Measurements from ENCODE around the gene BICDL1. TPM values are rescaled to one million over a fixed set of nuclear protein-coding genes. Genes with fewer than 3 reads are reported as not detected.

BICDL1 gene
- total RNA-seq, 1 donor from 2014 or later: 136 TPM

DNA sequence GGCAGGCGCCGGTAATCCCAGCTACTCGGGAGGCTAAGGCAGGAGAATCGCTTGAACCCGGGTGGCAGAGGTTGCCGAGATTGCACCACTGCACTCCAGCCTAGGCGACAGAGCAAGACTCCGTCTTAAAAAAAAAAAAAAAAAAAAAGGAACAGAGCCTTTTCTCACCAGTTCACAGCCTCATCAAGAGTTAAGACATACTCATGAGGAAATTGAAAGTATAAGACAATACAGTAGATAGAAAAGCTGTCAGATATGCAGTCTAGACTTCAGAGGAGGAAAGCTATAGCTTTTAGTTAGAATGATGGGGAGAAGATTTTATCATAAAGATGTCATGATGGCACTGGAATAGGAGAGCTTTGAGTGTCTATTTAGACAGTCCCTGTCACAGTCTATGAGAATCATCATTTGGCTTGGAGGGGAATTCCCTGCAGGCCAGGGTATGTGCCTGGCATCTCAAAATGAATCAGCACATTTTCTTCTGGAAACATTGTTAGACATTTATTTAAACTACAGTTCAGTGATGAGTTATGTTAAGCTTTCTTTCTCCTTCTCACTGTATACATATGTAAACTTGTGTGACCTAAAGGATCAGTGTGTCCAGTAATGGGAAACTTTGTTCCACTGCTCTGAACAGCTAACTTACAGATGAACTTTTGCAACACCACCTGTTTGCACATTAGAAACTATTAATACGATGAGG is 130.4 kb downstream of the BICDL1 start:
- Mint-ChIP-seq H3K4me3 (peak overlapping the region; percentile 77), H3K9me3 (no peaks in the 10 kb centered on the region), H3K27me3 (ENCODE audit: insufficient read depth) (no peaks in the 10 kb centered on the region), H3K4me1 (ENCODE audit: low read depth) (peaks cover 73% of the 10 kb centered on the region), H3K27ac (peak overlapping the region; percentile 94), H3K36me3 (ENCODE audit: low read depth) (peaks cover 31% of the 10 kb centered on the region)
- intact Hi-C loops (cut with micrococcal nuclease): loop anchor here (1.0 to 10.0 kb wide), 7 partner anchors 32 to 567 kb away; partner anchors contain the start of genes COX6A1 and MLEC
- peak; percentile 26 for DNase-seq (ENCODE audit: low spot score)

DNA sequence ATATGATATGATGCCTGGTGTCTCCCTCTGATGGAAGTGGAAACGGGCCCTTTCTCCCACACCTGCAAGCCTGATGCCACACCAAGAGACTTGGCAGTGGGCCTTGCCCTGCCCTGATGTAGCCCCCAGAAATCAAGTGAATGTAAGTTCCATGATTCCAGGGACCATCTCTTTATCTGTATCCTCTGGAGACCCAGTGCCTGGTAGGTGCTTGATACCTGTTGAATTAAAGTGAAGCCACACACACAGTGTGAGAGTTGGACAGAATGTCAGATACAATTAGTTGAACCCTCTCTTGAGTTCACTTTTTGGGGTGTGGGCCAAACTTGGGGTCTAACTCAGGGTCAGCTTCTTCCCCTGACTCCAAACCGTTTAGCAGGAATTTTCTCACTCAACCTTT is 132.3 kb downstream of the BICDL1 start:
- peak overlapping the region; percentile 65 for H3K4me3 Mint-ChIP-seq
- intact Hi-C loops (cut with micrococcal nuclease): loop anchor here (2.0 to 5.0 kb wide), 2 partner anchors 71 to 169 kb away; partner anchors contain the start of genes GCN1 and RNU4-2
- peaks cover 70% of the 10 kb centered on the region for H3K4me1 Mint-ChIP-seq (ENCODE audit: low read depth)
- H3K36me3 Mint-ChIP-seq (ENCODE audit: low read depth): peaks cover 24% of the 10 kb centered on the region
- H3K27ac Mint-ChIP-seq: peak overlapping the region; percentile 83
- no peaks in the 10 kb centered on the region for H3K27me3 Mint-ChIP-seq (ENCODE audit: insufficient read depth)
- DNase-seq (ENCODE audit: low spot score): no peak
- no peaks in the 10 kb centered on the region for H3K9me3 Mint-ChIP-seq

DNA sequence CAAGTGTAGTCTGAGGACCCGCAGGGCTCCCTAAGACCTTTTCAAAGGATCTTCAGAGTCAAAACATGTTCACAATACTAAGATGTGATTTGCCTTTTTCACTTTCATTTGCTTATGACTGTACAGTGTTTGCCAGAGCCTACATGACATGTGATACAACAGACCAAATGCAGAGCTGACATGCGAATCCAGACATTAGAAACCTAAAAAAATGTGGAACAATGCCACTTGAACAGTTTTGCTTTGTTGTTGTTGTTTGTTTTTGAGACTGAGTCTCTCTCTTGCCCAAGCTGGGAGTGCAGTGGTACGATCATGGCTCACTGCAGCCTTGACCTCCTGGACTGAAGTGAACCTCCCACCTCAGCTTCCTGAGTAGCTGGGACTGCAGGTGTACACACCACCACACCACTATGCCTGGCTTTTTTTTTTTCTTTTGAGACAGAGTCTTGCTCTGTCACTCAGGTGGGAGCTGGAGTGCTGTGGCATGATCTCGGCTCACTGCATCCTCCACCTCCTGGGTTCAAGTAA is 132.8 kb downstream of the BICDL1 start:
- peak; percentile 15 for DNase-seq (ENCODE audit: low spot score)
- peak overlapping the region; percentile 65 for H3K4me3 Mint-ChIP-seq
- peaks cover 29% of the 10 kb centered on the region for H3K36me3 Mint-ChIP-seq (ENCODE audit: low read depth)
- no peaks in the 10 kb centered on the region for H3K27me3 Mint-ChIP-seq (ENCODE audit: insufficient read depth)
- H3K4me1 Mint-ChIP-seq (ENCODE audit: low read depth): peaks cover 75% of the 10 kb centered on the region
- H3K9me3 Mint-ChIP-seq: no peaks in the 10 kb centered on the region
- peak overlapping the region; percentile 83 for H3K27ac Mint-ChIP-seq
- intact Hi-C loops (cut with micrococcal nuclease): loop anchor here (2.0 to 5.0 kb wide), 2 partner anchors 70 to 169 kb away; partner anchors contain the start of genes GCN1 and RNU4-2

DNA sequence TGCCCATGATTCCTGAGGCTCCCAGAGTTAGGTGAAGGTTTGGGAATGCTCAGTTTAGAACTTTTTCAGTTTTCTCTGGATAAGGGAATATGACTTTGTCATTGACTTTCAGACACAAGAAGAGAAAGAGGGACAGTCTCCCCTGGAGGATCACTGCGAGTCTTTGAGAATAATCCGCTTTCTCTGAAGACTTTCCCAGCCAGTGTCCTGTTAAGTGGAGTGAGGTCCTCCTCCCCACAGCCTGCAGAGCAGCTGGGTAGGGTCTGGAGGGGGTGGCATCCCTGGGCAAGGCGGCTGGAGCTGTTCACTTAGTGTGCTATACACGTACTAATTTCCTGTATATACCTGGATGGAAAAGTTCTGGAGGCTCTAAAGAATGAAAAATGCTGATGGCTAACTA is 136.0 kb downstream of the BICDL1 start:
- H3K27me3 Mint-ChIP-seq (ENCODE audit: insufficient read depth): no peaks in the 10 kb centered on the region
- DNase-seq (ENCODE audit: low spot score): no peak
- intact Hi-C loops (cut with micrococcal nuclease): no loop called here
- H3K4me3 Mint-ChIP-seq: no peak overlapping the region
- no peaks in the 10 kb centered on the region for H3K9me3 Mint-ChIP-seq
- peak overlapping the region; percentile 83 for H3K27ac Mint-ChIP-seq
- H3K36me3 Mint-ChIP-seq (ENCODE audit: low read depth): peaks cover 37% of the 10 kb centered on the region
- peaks cover 53% of the 10 kb centered on the region for H3K4me1 Mint-ChIP-seq (ENCODE audit: low read depth)

DNA sequence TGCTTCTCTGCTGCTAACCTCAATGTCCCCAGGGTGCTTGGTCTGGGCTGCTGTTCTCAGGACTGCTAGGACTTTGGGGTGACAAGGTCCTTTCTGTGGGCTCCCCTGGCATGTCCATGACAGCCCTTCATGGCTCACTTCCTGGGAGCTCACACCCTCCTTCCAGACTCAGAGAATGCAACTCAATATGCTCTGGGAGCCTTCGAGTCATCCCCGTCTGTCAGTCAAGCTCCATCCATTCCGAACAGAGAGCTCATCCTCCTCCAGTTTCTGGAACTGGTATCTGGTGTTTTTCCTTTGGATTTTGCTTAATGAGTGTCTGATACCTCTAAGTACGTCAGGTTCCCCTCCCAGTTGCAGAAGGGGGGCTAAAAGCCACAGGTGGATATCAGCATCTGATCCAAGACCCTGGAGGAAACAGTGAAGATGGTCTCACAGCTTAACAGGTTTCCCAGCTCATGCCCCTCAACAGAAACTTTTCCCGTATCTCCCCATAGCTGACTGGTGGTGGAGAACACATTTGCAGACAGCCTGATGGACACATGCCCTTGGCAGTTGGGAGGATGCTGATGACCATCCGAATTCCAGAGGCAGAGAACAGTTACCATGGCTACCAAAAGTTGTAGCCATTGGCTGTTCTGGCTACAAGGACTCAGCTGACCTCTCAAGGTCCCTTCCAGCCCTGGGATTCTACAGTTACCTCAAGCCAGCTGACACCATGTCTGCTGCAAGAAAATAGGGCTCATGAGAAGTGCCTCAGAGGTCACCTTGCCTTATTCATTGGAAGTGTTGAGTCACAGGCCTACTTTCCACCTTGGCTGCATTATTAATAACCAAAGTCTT is 137.0 kb downstream of the BICDL1 start:
- H3K36me3 Mint-ChIP-seq (ENCODE audit: low read depth): peaks cover 37% of the 10 kb centered on the region
- H3K9me3 Mint-ChIP-seq: no peaks in the 10 kb centered on the region
- no peaks in the 10 kb centered on the region for H3K27me3 Mint-ChIP-seq (ENCODE audit: insufficient read depth)
- no peak overlapping the region for H3K4me3 Mint-ChIP-seq
- intact Hi-C loops (cut with micrococcal nuclease): no loop called here
- H3K27ac Mint-ChIP-seq: peak overlapping the region; percentile 83
- DNase-seq (ENCODE audit: low spot score): no peak
- peaks cover 44% of the 10 kb centered on the region for H3K4me1 Mint-ChIP-seq (ENCODE audit: low read depth)

DNA sequence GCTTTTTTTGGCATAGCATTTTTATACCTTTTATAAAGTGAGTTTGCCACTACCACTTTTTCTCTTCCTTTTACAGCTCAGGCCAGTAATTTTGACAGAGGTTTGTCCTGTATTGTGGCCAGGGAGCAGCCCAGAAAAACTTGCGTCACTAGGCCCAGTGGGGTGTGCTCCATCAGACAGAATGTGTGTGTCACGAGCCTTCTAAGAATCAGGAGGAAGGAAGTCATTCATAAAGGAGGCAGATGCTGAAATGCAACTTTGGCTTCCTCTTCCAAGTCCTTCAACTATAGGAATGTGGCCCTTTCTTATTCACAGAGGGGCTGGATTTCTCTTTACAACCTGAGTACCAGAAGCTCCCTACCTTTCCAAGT is 137.6 kb downstream of the BICDL1 start:
- H3K36me3 Mint-ChIP-seq (ENCODE audit: low read depth): peaks cover 42% of the 10 kb centered on the region
- no peaks in the 10 kb centered on the region for H3K9me3 Mint-ChIP-seq
- intact Hi-C loops (cut with micrococcal nuclease): no loop called here

DNA sequence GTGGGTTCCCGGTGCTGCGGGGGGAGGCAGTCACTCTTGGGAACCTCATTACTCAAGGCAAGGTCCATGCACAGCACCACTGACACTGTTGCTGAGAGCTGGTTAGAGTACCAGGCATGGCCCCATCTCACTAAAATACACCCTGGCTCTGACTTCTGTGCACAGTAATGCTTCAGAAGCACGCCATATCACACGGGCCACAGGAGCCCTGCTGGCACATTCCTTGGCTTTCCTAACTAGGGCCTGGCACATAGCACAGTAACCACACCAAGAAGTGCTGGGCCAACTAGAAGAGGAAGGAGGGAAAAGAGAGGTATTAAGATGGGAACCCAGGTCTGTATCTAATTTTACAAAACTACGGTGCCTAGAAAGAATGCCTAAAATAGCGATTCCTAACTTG is 141.0 kb downstream of the BICDL1 start:
- intact Hi-C loops (cut with micrococcal nuclease): no loop called here

More for the DNA sequence above, 137.6 kb downstream of the BICDL1 start:
- peak overlapping the region; percentile 83 for H3K27ac Mint-ChIP-seq
- H3K27me3 Mint-ChIP-seq (ENCODE audit: insufficient read depth): no peaks in the 10 kb centered on the region
- H3K4me1 Mint-ChIP-seq (ENCODE audit: low read depth): peaks cover 37% of the 10 kb centered on the region
- no peak for DNase-seq (ENCODE audit: low spot score)
- no peak overlapping the region for H3K4me3 Mint-ChIP-seq

DNA sequence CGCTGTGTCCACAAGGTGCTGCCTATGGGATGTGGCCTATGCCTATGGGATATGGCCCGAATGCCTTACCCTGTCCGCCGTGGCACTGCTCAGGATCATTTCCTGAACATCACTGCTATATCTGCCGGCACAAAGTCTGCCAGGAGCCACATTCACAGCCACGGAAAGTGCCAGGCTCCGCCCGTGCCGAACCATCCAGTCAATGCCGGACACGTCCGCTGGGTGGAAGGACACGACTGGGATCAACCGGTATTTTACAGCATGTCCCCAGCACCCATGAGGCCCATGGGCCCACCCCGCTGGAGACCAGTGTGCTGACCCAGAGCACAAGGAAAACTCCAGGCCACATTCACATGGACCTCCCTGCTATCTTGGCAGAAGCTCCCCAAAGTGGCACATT is 142.1 kb downstream of the BICDL1 start:
- no peak for DNase-seq (ENCODE audit: low spot score)
- no peaks in the 10 kb centered on the region for H3K27me3 Mint-ChIP-seq (ENCODE audit: insufficient read depth)
- H3K4me3 Mint-ChIP-seq: no peak overlapping the region
- H3K36me3 Mint-ChIP-seq (ENCODE audit: low read depth): peaks cover 52% of the 10 kb centered on the region
- no peaks in the 10 kb centered on the region for H3K9me3 Mint-ChIP-seq
- H3K4me1 Mint-ChIP-seq (ENCODE audit: low read depth): peaks cover 12% of the 10 kb centered on the region
- intact Hi-C loops (cut with micrococcal nuclease): no loop called here
- H3K27ac Mint-ChIP-seq: no peak overlapping the region

More for the DNA sequence above, 141.0 kb downstream of the BICDL1 start:
- Mint-ChIP-seq H3K27me3 (ENCODE audit: insufficient read depth) (no peaks in the 10 kb centered on the region), H3K9me3 (no peaks in the 10 kb centered on the region), H3K36me3 (ENCODE audit: low read depth) (peaks cover 53% of the 10 kb centered on the region), H3K4me3 (no peak overlapping the region), H3K27ac (no peak overlapping the region), H3K4me1 (ENCODE audit: low read depth) (peaks cover 17% of the 10 kb centered on the region)
- DNase-seq (ENCODE audit: low spot score): no peak

DNA sequence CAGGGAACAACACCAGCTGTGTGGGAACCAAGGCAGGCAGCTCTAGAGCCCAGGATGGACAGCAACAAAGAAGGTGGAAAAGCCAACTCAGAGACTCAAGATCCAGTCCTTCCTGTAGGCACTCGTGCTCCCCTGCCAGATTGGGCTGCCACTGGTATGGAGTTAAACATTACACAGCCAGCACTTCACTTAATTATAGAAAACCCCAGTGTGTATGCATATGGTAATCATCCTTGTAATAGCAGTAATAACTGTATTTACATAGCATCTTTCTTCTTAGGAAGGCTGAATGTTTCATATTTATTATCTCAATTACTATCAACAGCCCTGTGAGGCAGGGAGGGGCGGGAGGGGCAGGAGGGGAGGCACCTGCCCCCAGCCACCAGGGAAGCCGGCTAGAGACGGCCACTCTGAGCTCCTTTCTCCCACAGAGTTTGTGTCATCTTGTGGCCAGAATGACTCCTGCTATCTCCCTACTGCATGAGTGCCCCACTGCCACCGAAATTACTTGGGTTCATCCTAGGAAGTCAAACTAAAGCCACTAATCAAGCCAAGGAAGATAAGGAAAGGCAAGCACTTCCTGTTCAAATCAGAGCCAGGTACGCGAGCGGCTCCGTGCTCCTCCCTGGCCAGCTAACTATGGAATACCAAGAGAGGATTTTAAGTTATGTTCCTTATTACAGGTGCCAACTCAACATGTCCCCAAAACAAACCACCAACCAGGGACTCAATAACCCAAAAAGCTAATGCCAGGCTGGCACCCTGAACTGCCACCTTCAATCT is 143.2 kb downstream of the BICDL1 start:
- DNase-seq (ENCODE audit: low spot score): no peak
- peaks cover 47% of the 10 kb centered on the region for H3K36me3 Mint-ChIP-seq (ENCODE audit: low read depth)
- H3K4me1 Mint-ChIP-seq (ENCODE audit: low read depth): peaks cover under 1% of the 10 kb centered on the region
- H3K9me3 Mint-ChIP-seq: no peaks in the 10 kb centered on the region
- no peak overlapping the region for H3K27ac Mint-ChIP-seq
- intact Hi-C loops (cut with micrococcal nuclease): no loop called here
- H3K27me3 Mint-ChIP-seq (ENCODE audit: insufficient read depth): no peaks in the 10 kb centered on the region
- H3K4me3 Mint-ChIP-seq: no peak overlapping the region

DNA sequence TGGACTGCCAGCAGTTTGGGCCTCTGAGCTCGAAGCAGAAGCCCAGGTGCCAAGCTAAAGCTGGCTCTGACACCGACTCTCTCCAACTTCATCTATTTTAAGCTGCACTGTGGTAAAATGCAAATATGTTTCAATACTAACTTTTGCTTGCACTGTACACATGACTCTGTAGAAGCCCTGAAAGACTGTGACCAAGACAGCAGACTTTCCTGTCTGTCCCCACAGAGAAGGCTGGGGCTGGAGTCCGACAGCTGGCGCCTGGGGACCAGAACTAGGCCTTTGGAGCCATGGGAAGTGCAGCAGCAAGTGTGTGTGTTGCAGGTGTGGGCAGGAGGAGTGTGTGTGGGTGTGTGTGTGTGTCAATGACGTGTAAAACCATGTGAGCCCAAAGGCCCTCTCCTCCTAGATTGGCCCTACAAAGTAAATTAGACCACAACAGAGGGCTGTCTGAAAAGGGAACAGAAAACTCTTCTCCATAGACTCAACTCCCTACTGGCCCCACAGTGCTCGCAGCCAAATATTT is 143.9 kb downstream of the BICDL1 start:
- Mint-ChIP-seq H3K4me1 (ENCODE audit: low read depth) (no peaks in the 10 kb centered on the region), H3K4me3 (no peak overlapping the region), H3K27ac (no peak overlapping the region), H3K27me3 (ENCODE audit: insufficient read depth) (no peaks in the 10 kb centered on the region), H3K36me3 (ENCODE audit: low read depth) (peaks cover 42% of the 10 kb centered on the region), H3K9me3 (no peaks in the 10 kb centered on the region)
- no peak for DNase-seq (ENCODE audit: low spot score)
- intact Hi-C loops (cut with micrococcal nuclease): no loop called here

DNA sequence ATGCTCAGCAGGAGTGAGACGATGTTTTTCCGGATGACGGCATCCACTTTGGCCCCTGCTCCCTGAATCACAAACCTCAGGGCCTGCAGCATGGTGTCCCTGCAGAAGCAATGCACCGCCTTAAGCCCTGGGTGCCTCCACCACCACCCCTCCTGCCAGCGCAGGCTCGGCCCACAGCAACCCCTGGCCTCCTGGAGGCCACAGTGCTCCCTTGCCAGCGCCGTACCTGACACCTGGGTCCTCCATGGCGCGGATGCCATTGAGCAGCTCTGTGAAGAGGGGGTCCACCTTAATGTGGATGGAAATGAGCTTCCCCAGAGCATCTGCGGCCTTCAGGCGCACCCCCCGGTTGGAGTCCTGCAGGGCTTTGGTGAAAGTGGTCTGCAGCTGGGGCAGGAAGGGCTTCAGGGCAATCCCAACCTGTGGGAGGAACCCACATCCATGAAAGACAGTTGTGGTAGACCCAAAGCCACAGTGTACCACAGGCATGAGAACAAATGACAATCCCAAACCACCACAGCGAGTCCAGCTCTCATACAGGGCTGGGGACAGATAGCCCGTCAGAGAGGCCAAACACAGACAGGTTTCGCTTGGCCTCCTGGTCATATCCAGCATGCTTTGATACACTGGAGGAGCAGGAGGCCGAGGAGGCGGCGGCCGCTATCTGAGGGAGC is 145.4 kb downstream of the BICDL1 start:
- intact Hi-C loops (cut with micrococcal nuclease): no loop called here
- Mint-ChIP-seq H3K36me3 (ENCODE audit: low read depth) (peaks cover 41% of the 10 kb centered on the region), H3K27ac (no peak overlapping the region)

More for the DNA sequence above, 145.4 kb downstream of the BICDL1 start:
- no peaks in the 10 kb centered on the region for H3K9me3 Mint-ChIP-seq
- no peaks in the 10 kb centered on the region for H3K4me1 Mint-ChIP-seq (ENCODE audit: low read depth)
- DNase-seq (ENCODE audit: low spot score): no peak
- no peaks in the 10 kb centered on the region for H3K27me3 Mint-ChIP-seq (ENCODE audit: insufficient read depth)
- H3K4me3 Mint-ChIP-seq: no peak overlapping the region

Measured in activated T-helper 1 cell treated with anti-CD3 and anti-CD28 coated beads, Interleukin-12 subunit alpha, Interleukin-12 subunit beta, Interleukin-2, Interleukin-4 antibody, amounts not matched to agents 30 ng/mL and 10 ng/mL and 1 ng/mL, durations not matched to agents 14 hours and 24 hours and 36 hours (primary cell).